ENCODE measurements around the gene RUFY3. TPM values are rescaled to one million over a fixed set of nuclear protein-coding genes. Genes with fewer than 3 reads are reported as not detected.

The RUFY3 gene
- total RNA-seq, 1 experiment from 2014 or later: 48.0 TPM

DNA sequence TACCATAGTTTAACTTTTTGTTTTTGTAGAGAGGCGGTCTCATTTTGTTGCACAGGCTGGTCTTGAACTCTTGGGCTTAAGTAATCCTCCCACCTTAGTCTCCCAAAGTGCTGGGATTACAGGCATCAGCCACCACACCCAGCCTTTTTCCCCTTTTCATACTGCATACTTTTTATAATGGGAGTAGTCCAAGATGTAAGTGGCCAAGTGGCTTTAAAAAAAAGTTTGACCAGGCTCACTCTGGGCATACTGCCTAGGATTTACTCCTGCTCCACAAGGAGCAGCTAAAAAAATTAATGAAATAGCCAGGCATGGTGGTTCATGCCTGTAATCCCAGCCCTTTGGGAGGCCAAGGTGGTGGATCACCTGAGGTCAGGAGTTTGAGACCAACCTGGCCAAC lies 111.9 kb downstream of the RUFY3 start:
- Histone ChIP-seq H2BK120ac (ENCODE audit: low read depth, low read length, poor library complexity, severe bottlenecking) (no peak overlapping the region), H2BK5ac (ENCODE audit: insufficient read length, low read length) (no peak overlapping the region), H4K20me1 (ENCODE audit: control insufficient read depth, insufficient read depth, insufficient read length) (no peaks in the 10 kb centered on the region), H4K5ac (ENCODE audit: insufficient read length, low read depth, low read length) (no peak overlapping the region), H2AFZ (ENCODE audit: low read length) (no peak overlapping the region), H2BK15ac (ENCODE audit: low read depth, low read length) (no peak overlapping the region), H3K79me1 (ENCODE audit: insufficient read depth, low read depth, low read length, poor library complexity, severe bottlenecking) (no peaks in the 10 kb centered on the region), H3K27ac (ENCODE audit: insufficient read length, low read depth, low read length) (no peak overlapping the region), H3K23ac (ENCODE audit: insufficient read length, low read depth, low read length) (no peak overlapping the region), H3K14ac (ENCODE audit: insufficient read depth, low read length) (no peak overlapping the region), H3K79me2 (ENCODE audit: insufficient read depth, low read length) (peaks cover 28% of the 10 kb centered on the region), H3K4me2 (ENCODE audit: insufficient read depth, insufficient read length, low read length) (no peak overlapping the region), H3K27me3 (ENCODE audit: insufficient read depth, low read length) (no peaks in the 10 kb centered on the region), H3K23me2 (ENCODE audit: insufficient read length, low read depth, low read length, poor library complexity, severe bottlenecking) (peaks cover 5% of the 10 kb centered on the region), H3T11ph (ENCODE audit: low read length) (no peak overlapping the region), H3K56ac (ENCODE audit: insufficient read length, low read depth, low read length) (no peak overlapping the region), H2BK12ac (ENCODE audit: insufficient read length, low read depth, low read length) (no peak overlapping the region), H3K18ac (ENCODE audit: insufficient read length, low read depth, low read length) (no peak overlapping the region), H4K91ac (ENCODE audit: insufficient read length, low read depth, low read length) (no peak overlapping the region), H2BK20ac (ENCODE audit: low read depth, low read length, poor library complexity, severe bottlenecking) (no peak overlapping the region), H3K4me1 (ENCODE audit: insufficient read depth, low read length) (no peaks in the 10 kb centered on the region), H2AK5ac (ENCODE audit: insufficient read length, low read length) (no peak overlapping the region), H4K8ac (replicated peaks; ENCODE audit: insufficient read length, low read depth, low read length) (no peak overlapping the region), H3K9ac (ENCODE audit: extremely low read depth, insufficient read length, low read length) (no peak overlapping the region), H3K9me3 (ENCODE audit: control insufficient read depth, low read depth, low read length) (no peaks in the 10 kb centered on the region), H3K4ac (ENCODE audit: low read depth, low read length) (no peak overlapping the region)
- Mint-ChIP-seq H3K27me3 (ENCODE audit: low read depth) (no peaks in the 10 kb centered on the region), H3K4me1 (peaks cover 9 to 12% of the 10 kb centered on the region in 2 experiments), H3K36me3 (ENCODE audit: insufficient read depth in 1 of 3, low read depth in 3 of 3) (peaks cover 46 to 67% (median 57%) of the 10 kb centered on the region in 3 experiments), H3K27ac (no peak overlapping the region), H3K9me3 (no peaks in the 10 kb centered on the region), H3K4me3 (no peak overlapping the region)
- TF ChIP-seq, protein P1, sequence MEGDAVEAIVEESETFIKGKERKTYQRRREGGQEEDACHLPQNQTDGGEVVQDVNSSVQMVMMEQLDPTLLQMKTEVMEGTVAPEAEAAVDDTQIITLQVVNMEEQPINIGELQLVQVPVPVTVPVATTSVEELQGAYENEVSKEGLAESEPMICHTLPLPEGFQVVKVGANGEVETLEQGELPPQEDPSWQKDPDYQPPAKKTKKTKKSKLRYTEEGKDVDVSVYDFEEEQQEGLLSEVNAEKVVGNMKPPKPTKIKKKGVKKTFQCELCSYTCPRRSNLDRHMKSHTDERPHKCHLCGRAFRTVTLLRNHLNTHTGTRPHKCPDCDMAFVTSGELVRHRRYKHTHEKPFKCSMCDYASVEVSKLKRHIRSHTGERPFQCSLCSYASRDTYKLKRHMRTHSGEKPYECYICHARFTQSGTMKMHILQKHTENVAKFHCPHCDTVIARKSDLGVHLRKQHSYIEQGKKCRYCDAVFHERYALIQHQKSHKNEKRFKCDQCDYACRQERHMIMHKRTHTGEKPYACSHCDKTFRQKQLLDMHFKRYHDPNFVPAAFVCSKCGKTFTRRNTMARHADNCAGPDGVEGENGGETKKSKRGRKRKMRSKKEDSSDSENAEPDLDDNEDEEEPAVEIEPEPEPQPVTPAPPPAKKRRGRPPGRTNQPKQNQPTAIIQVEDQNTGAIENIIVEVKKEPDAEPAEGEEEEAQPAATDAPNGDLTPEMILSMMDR (conservative IDR thresholded peaks at IDR 0.05): no peak
- no peak for DNase-seq
- WGBS (ENCODE audit: extremely low coverage, insufficient read length, low lambda C conversion rate): no CpG with 5 or more reads among the region's 1 CpG

Measured in H9 (cell line).